ENCODE measurements around the gene SLC5A5.

- no peak for TF ChIP-seq POLR2A (IDR thresholded peaks at IDR 0.05)
- TF ChIP-seq, protein P1, sequence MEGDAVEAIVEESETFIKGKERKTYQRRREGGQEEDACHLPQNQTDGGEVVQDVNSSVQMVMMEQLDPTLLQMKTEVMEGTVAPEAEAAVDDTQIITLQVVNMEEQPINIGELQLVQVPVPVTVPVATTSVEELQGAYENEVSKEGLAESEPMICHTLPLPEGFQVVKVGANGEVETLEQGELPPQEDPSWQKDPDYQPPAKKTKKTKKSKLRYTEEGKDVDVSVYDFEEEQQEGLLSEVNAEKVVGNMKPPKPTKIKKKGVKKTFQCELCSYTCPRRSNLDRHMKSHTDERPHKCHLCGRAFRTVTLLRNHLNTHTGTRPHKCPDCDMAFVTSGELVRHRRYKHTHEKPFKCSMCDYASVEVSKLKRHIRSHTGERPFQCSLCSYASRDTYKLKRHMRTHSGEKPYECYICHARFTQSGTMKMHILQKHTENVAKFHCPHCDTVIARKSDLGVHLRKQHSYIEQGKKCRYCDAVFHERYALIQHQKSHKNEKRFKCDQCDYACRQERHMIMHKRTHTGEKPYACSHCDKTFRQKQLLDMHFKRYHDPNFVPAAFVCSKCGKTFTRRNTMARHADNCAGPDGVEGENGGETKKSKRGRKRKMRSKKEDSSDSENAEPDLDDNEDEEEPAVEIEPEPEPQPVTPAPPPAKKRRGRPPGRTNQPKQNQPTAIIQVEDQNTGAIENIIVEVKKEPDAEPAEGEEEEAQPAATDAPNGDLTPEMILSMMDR (IDR thresholded peaks at IDR 0.05 in 4 of 5, conservative IDR thresholded peaks at IDR 0.05 in 1 of 5): no peak
These were observed 6.0 kb downstream of the SLC5A5 start for GRCh38 chr19:17877696-17878095.
